OCI-LY3 (cell line): ENCODE results near the gene ELAVL1.

Experiments used
- CTCF ChIP-seq: fragments of 200-600, 300-600 bp; sonication (generic); IDR thresholded peaks from 2 replicates; pipeline ENCODE4 v1.5.1; 2014; ENCODE audit warnings: antibody characterized with exemption, low read length, low read depth
- EZH2phosphoT487 ChIP-seq: fragments of 200-600 bp; shearing (Covaris generic); IDR thresholded peaks from 2 replicates; pipeline ENCODE4 v1.6.1; 2018; ENCODE audit warnings: antibody characterized with exemption, mixed run types, low read depth

- no peak for TF ChIP-seq CTCF
- TF ChIP-seq EZH2phosphoT487, result no peak
Measured at GRCh38 chr19:8036434-8037099, 31.1 kb upstream of the ELAVL1 start.
